H1 (cell line): ENCODE measurements around the gene PTPA.

Experiments used
- CHD1 ChIP-seq: IDR thresholded peaks from 2 replicates; pipeline ENCODE4 v1.6.1; 2012; ENCODE audit warnings: low read depth, low read length, improper control_type of control experiment
- EP300 ChIP-seq, 2 experiments: IDR thresholded peaks; 1 replicate in 1 of 2; 2 replicates in 1 of 2; pipeline ENCODE4 v1.6.1; 2011 to 2012; ENCODE audit warnings: low read depth in 2 of 2, low read length in 2 of 2, mild to moderate bottlenecking in 2 of 2, borderline replicate concordance in 1 of 2, inconsistent platforms in 1 of 2, moderate library complexity in 1 of 2
- HDAC6 ChIP-seq: IDR thresholded peaks from one replicate; pipeline ENCODE4 v1.7.1; 2012; ENCODE audit warnings: low read depth, mild to moderate bottlenecking, inconsistent platforms, low read length, moderate library complexity
- MAX ChIP-seq: IDR thresholded peaks from 2 replicates; pipeline ENCODE4 v1.6.1; 2012; ENCODE audit warnings: inconsistent platforms
- PHF8 ChIP-seq: fragments of 200-600 bp; sonication (generic); conservative IDR thresholded peaks from 2 replicates; pipeline ENCODE4 v1.7.1; 2012; ENCODE audit warnings: low read depth, mild to moderate bottlenecking, inconsistent platforms, low read length, moderate library complexity
- SP1 ChIP-seq: IDR thresholded peaks from 2 replicates; pipeline ENCODE4 v1.6.1; 2011; ENCODE audit warnings: low read depth, low read length
- TF ChIP-seq, protein P1 (sequence below), 3 experiments: IDR thresholded peaks; 1 replicate in 2 of 3; 2 replicates in 1 of 3; pipeline versions ENCODE4 v1.5.1 to v1.6.1; 2011; ENCODE audit warnings: low read length in 3 of 3, mild to moderate bottlenecking in 3 of 3, inconsistent platforms in 2 of 3, low read depth in 1 of 3, moderate library complexity in 1 of 3; ENCODE audit not compliant: insufficient read depth in 1 of 3; ENCODE audit errors: control extremely low read depth in 1 of 3

GRCh38 chr9:129113645-129114304, 2.6 kb downstream of the PTPA start:
- TF ChIP-seq EP300 (IDR thresholded peaks at IDR 0.05; ENCODE audit: borderline replicate concordance in 1 of 2, low read depth in 2 of 2, low read length in 2 of 2) (no peak), MAX (no peak), CHD1 (no peak), SP1 (no peak), HDAC6 (no peak), PHF8 (no peak)
- TF ChIP-seq, protein P1, sequence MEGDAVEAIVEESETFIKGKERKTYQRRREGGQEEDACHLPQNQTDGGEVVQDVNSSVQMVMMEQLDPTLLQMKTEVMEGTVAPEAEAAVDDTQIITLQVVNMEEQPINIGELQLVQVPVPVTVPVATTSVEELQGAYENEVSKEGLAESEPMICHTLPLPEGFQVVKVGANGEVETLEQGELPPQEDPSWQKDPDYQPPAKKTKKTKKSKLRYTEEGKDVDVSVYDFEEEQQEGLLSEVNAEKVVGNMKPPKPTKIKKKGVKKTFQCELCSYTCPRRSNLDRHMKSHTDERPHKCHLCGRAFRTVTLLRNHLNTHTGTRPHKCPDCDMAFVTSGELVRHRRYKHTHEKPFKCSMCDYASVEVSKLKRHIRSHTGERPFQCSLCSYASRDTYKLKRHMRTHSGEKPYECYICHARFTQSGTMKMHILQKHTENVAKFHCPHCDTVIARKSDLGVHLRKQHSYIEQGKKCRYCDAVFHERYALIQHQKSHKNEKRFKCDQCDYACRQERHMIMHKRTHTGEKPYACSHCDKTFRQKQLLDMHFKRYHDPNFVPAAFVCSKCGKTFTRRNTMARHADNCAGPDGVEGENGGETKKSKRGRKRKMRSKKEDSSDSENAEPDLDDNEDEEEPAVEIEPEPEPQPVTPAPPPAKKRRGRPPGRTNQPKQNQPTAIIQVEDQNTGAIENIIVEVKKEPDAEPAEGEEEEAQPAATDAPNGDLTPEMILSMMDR (IDR thresholded peaks at IDR 0.05; ENCODE audit: control extremely low read depth in 1 of 3, insufficient read depth in 1 of 3, low read depth in 1 of 3, low read length in 3 of 3), result no peak
